KOPT-K1 (cell line): ENCODE results near the gene AFG1L.
A peak's percentile ranks its signal among the peaks of the same experiment; 100 is the strongest.
"Not testable (repeated sequence)": the region's sequence is repeated elsewhere in the genome, so short reads cannot be mapped to it uniquely, and the experiment has no call there.

Experiments used
- H3K27ac ChIP-seq: fragments of 200-600 bp; sonication (generic); 2 replicates; pipeline ENCODE4 v1.5.1; 2016; ENCODE audit warnings: antibody characterized with exemption, mild to moderate bottlenecking, low read depth, low read length; ENCODE audit not compliant: poor library complexity, severe bottlenecking
- H3K36me3 ChIP-seq: fragments of 200-600 bp; sonication (generic); 2 replicates; pipeline ENCODE4 v1.5.1; 2017; ENCODE audit warnings: antibody characterized with exemption, mild to moderate bottlenecking, low read length, moderate library complexity; ENCODE audit not compliant: insufficient read depth
- H3K9me3 ChIP-seq: fragments of 200-600 bp; sonication (generic); 2 replicates; pipeline ENCODE4 v1.5.1; 2017; ENCODE audit warnings: antibody characterized with exemption, low read length, mild to moderate bottlenecking; ENCODE audit not compliant: insufficient read depth, poor library complexity, severe bottlenecking

Gene AFG1L

GRCh38 chr6:108274546-108274945 is 20.3 kb upstream of the AFG1L start:
- H3K9me3 ChIP-seq: no peaks in the 10 kb centered on the region
- H3K36me3 ChIP-seq: no peaks in the 10 kb centered on the region
- no peak overlapping the region for H3K27ac ChIP-seq

GRCh38 chr6:108275976-108276375 is 18.9 kb upstream of the AFG1L start:
- Histone ChIP-seq H3K36me3 (no peaks in the 10 kb centered on the region), H3K9me3 (no peaks in the 10 kb centered on the region), H3K27ac (no peak overlapping the region)

GRCh38 chr6:108277295-108277694 is 17.6 kb upstream of the AFG1L start:
- Histone ChIP-seq H3K9me3 (no peaks in the 10 kb centered on the region), H3K36me3 (no peaks in the 10 kb centered on the region), H3K27ac (no peak overlapping the region)

- Histone ChIP-seq H3K36me3 (no peaks in the 10 kb centered on the region), H3K27ac (no peak overlapping the region), H3K9me3 (no peaks in the 10 kb centered on the region)
Measured at GRCh38 chr6:108277831-108278230, 17.0 kb upstream of the AFG1L start.

- H3K36me3 ChIP-seq: no peaks in the 10 kb centered on the region
- H3K27ac ChIP-seq: no peak overlapping the region
- no peaks in the 10 kb centered on the region for H3K9me3 ChIP-seq
Measured at GRCh38 chr6:108285381-108285780, 9.5 kb upstream of the AFG1L start.

GRCh38 chr6:108286366-108286765 is 8.5 kb upstream of the AFG1L start:
- no peak overlapping the region for H3K27ac ChIP-seq
- H3K36me3 ChIP-seq: no peaks in the 10 kb centered on the region
- no peaks in the 10 kb centered on the region for H3K9me3 ChIP-seq

GRCh38 chr6:108287373-108287772 is 7.5 kb upstream of the AFG1L start:
- H3K9me3 ChIP-seq: no peaks in the 10 kb centered on the region
- no peak overlapping the region for H3K27ac ChIP-seq
- H3K36me3 ChIP-seq: no peaks in the 10 kb centered on the region

GRCh38 chr6:108288742-108289141 is 6.1 kb upstream of the AFG1L start:
- no peak overlapping the region for H3K27ac ChIP-seq
- H3K9me3 ChIP-seq: no peaks in the 10 kb centered on the region
- H3K36me3 ChIP-seq: no peaks in the 10 kb centered on the region

GRCh38 chr6:108291091-108291490 is 3.8 kb upstream of the AFG1L start:
- Histone ChIP-seq H3K9me3 (no peaks in the 10 kb centered on the region), H3K27ac (no peak overlapping the region), H3K36me3 (no peaks in the 10 kb centered on the region)

GRCh38 chr6:108292561-108292960 is 2.3 kb upstream of the AFG1L start:
- not testable (repeated sequence) for H3K9me3 ChIP-seq, H3K27ac ChIP-seq, H3K36me3 ChIP-seq

GRCh38 chr6:108293527-108294296 is 1.1 kb upstream of the AFG1L start:
- H3K36me3 ChIP-seq: no peaks in the 10 kb centered on the region
- peak overlapping the region; percentile 95 for H3K27ac ChIP-seq
- no peaks in the 10 kb centered on the region for H3K9me3 ChIP-seq

- Histone ChIP-seq H3K9me3 (no peaks in the 10 kb centered on the region), H3K36me3 (no peaks in the 10 kb centered on the region), H3K27ac (peak overlapping the region; percentile 95)
Measured at GRCh38 chr6:108294297-108294726, 542 bp upstream of the AFG1L start.

- H3K27ac ChIP-seq: peak overlapping the region; percentile 95
- H3K36me3 ChIP-seq: no peaks in the 10 kb centered on the region
- no peaks in the 10 kb centered on the region for H3K9me3 ChIP-seq
Measured at GRCh38 chr6:108295676-108296075, 822 bp downstream of the AFG1L start.

GRCh38 chr6:108302386-108302785 is 7.5 kb downstream of the AFG1L start:
- Histone ChIP-seq H3K36me3 (no peaks in the 10 kb centered on the region), H3K9me3 (peaks cover 12% of the 10 kb centered on the region), H3K27ac (no peak overlapping the region)

GRCh38 chr6:108304646-108305045 is 9.8 kb downstream of the AFG1L start:
- no peaks in the 10 kb centered on the region for H3K36me3 ChIP-seq
- H3K9me3 ChIP-seq: peaks cover 12% of the 10 kb centered on the region
- no peak overlapping the region for H3K27ac ChIP-seq

- H3K36me3 ChIP-seq, H3K9me3 ChIP-seq, H3K27ac ChIP-seq: not testable (repeated sequence)
Measured at GRCh38 chr6:108308641-108309040, 13.8 kb downstream of the AFG1L start.
